Naive thymus-derived CD4-positive, alpha-beta T cell (primary cell): Measurements from ENCODE around the gene SPECC1. TPM values are rescaled to one million over a fixed set of nuclear protein-coding genes. Genes with fewer than 3 reads are reported as not detected.
"Not testable (repeated sequence)": the region's sequence is repeated elsewhere in the genome, so short reads cannot be mapped to it uniquely, and the experiment has no call there.

ENCODE experiments used
- ATAC-seq: fragments of 150-1000 bp; cut with Tn5 transposase; 2 replicates; pipeline ENCODE4 v1.10.0; 2021; ENCODE audit warnings: mild to moderate bottlenecking, moderate library complexity
- CTCF ChIA-PET: fragments of 350-600 bp; sonication (Branson Sonifier 250); formaldehyde crosslinking; loops from one replicate; lab custom pipeline; 2021; ENCODE audit warnings: antibody characterized with exemption; lab: Charles Lee
- POLR2A ChIA-PET: fragments of 350-600 bp; sonication (Branson Sonifier 250); formaldehyde crosslinking; loops from one replicate; lab custom pipeline; 2021; ENCODE audit warnings: antibody characterized with exemption, inconsistent platforms; lab: Charles Lee
- DNase-seq, 9 donors: peaks; one replicate each; pipeline versions ENCODE4 v3.0.0 to v3.0.0-alpha.2; 2020 to 2022; ENCODE audit warnings: mixed read lengths in 1 of 9
- H3K27ac ChIP-seq: one replicate; pipeline ENCODE4 v1.7.0; 2013; ENCODE audit warnings: mild to moderate bottlenecking, low read depth, low read length, moderate library complexity
- H3K27me3 ChIP-seq, 2 donors: one replicate each; pipeline ENCODE4 v1.7.0; 2013; ENCODE audit warnings: low read length in 2 of 2, mild to moderate bottlenecking in 2 of 2, moderate library complexity in 2 of 2; ENCODE audit not compliant: control insufficient read depth in 2 of 2, insufficient read depth in 2 of 2
- H3K36me3 ChIP-seq, 3 experiments: 1 replicate in 2 of 3; 2 replicates in 1 of 3; pipeline ENCODE4 v1.7.0; 2013; ENCODE audit warnings: low read length in 3 of 3, mild to moderate bottlenecking in 3 of 3, moderate library complexity in 1 of 3; ENCODE audit not compliant: insufficient read depth in 3 of 3, control insufficient read depth in 2 of 3
- H3K4me1 ChIP-seq, 2 donors: one replicate each; pipeline ENCODE4 v1.7.0; 2013; ENCODE audit warnings: low read length in 2 of 2, mild to moderate bottlenecking in 2 of 2, moderate library complexity in 1 of 2; ENCODE audit not compliant: control insufficient read depth in 2 of 2, insufficient read depth in 2 of 2
- H3K4me3 ChIP-seq: 2 replicates; pipeline ENCODE4 v1.7.0; 2013; ENCODE audit warnings: mild to moderate bottlenecking, low read length
- H3K9me3 ChIP-seq, 3 experiments: 1 replicate in 2 of 3; 2 replicates in 1 of 3; pipeline ENCODE4 v1.7.0; 2013; ENCODE audit warnings: low read length in 3 of 3; ENCODE audit not compliant: control insufficient read depth in 2 of 3
- H3K27ac Mint-ChIP-seq, 9 donors: one replicate each; pipeline ENCODE4 v1.8.0; 2020 to 2022; ENCODE audit warnings: mixed read lengths in 9 of 9, mild to moderate bottlenecking in 8 of 9, moderate library complexity in 5 of 9, inconsistent platforms in 2 of 9
- H3K27me3 Mint-ChIP-seq, 5 donors: one replicate each; pipeline ENCODE4 v1.8.0; 2021 to 2022; ENCODE audit warnings: mixed read lengths in 5 of 5, mild to moderate bottlenecking in 1 of 5
- H3K36me3 Mint-ChIP-seq, 5 donors: one replicate each; pipeline ENCODE4 v1.8.0; 2020 to 2022; ENCODE audit warnings: mixed read lengths in 5 of 5, mild to moderate bottlenecking in 3 of 5, inconsistent platforms in 1 of 5
- H3K4me1 Mint-ChIP-seq, 7 donors: one replicate each; pipeline ENCODE4 v1.8.0; 2020 to 2022; ENCODE audit warnings: mixed read lengths in 7 of 7, mild to moderate bottlenecking in 3 of 7, inconsistent platforms in 1 of 7
- H3K4me3 Mint-ChIP-seq, 10 donors: one replicate each; pipeline ENCODE4 v1.8.0; 2020 to 2022; ENCODE audit warnings: mild to moderate bottlenecking in 10 of 10, mixed read lengths in 10 of 10, moderate library complexity in 6 of 10, inconsistent platforms in 2 of 10
- H3K9me3 Mint-ChIP-seq, 11 donors: one replicate each; pipeline ENCODE4 v1.8.0; 2020 to 2022; ENCODE audit warnings: mixed read lengths in 11 of 11, mild to moderate bottlenecking in 4 of 11, inconsistent platforms in 1 of 11, moderate library complexity in 1 of 11
- intact Hi-C, 2 donors: fragments of 100-400 bp; cut with micrococcal nuclease; formaldehyde crosslinking; loops; one replicate each; pipeline ENCODE4 v1.15.1; 2023
- polyA plus RNA-seq, 2 donors: library from polyadenylated mRNA; unstranded; fragments of 300-500 nt; fragmentation: Illumina TruSeq; gene quantifications; one replicate each; pipeline ENCODE4 v1.2.3, GENCODE V29; 2021
- total RNA-seq, 6 experiments: library from RNA in 5 of 6; stranded (reverse) in 5 of 6; gene quantifications; 1 replicate in 5 of 6; 2 replicates in 1 of 6; pipeline ENCODE4 v1.2.3 and lab custom pipeline; 2021 to 2026

The SPECC1 gene
- total and polyA plus RNA-seq, 7 experiments from 2014 or later = 1.2 to 37.5 (median 4.7) TPM

DNA sequence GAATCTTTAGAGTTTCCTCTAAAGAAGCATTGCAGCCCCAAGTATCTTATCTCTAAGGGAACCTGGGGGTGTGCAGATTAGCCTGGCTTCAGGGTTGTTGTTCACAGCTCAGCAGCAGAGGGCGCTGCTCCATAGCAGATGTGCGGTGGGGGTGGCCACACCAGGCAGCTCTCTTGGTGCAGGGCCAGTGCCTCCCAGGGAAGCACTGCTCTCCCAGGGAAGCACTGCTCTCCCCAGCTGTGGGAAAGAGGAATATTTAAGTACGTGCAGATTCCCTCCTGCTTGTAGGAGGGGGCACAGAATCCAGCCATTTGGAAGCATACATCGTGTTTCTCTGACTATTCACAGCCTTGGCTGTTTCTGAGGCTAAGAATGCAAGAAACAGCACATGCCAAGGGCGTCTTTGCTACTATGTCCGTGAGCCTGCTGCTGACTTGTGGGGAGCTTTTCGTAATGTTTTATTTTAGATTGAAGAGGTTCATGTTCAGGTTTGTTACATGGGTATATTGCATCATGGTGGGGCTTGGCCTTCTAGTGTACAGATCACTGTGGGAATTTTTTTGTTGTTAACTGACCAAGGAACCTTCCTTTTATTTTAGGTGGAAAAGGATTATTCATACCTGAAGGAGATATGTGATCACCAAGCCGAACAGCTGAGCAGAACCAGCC, 217.8 kb downstream of the SPECC1 start:
- DNase-seq (peak; percentile 68 to 87 (median 79)), ATAC-seq (peak; percentile 100)
- H3K27me3 ChIP-seq = no peaks in the 10 kb centered on the region
- Mint-ChIP-seq H3K36me3 (peaks cover 0 to 3% (median 0%) of the 10 kb centered on the region in 5 donors), H3K9me3 (no peaks in the 10 kb centered on the region), H3K4me3 (peak overlapping the region in 6 of 10 donors; percentile 3 to 61 (median 29)), H3K27me3 (peaks cover 0 to 6% (median 0%) of the 10 kb centered on the region in 5 donors), H3K4me1 (peaks cover 19 to 49% (median 35%) of the 10 kb centered on the region in 7 donors), H3K27ac (peak overlapping the region in 5 of 9 donors; percentile 2 to 81 (median 50))
- no peak overlapping the region for H3K4me3 ChIP-seq
- H3K36me3 ChIP-seq = no peaks in the 10 kb centered on the region
- H3K4me1 ChIP-seq = peaks cover 0 to 9% of the 10 kb centered on the region in 2 donors
- H3K27ac ChIP-seq = no peak overlapping the region
- CTCF ChIA-PET = interaction anchor here (0.6 to 4.6 kb wide), 32 partner anchors 8 to 434 kb away, joined by 3 to 49 read pairs (median 4); no protein-coding TSS in a partner anchor
- no peaks in the 10 kb centered on the region for H3K9me3 ChIP-seq
- intact Hi-C loops = loop anchor here (1.0 to 10.0 kb wide), 5 partner anchors 7 to 234 kb away; partner anchors contain the start of gene SPECC1 (in 1 of the 2)
- POLR2A ChIA-PET = interaction anchor here (0.8 to 2.0 kb wide), 4 partner anchors 16 to 94 kb away, joined by 3 to 5 read pairs (median 4); no protein-coding TSS in a partner anchor

GRCh38 chr17:20227720-20228370, 218.7 kb downstream of the SPECC1 start:
- not testable (repeated sequence) for H3K9me3 ChIP-seq, H3K4me3 Mint-ChIP-seq, H3K27me3 ChIP-seq, H3K9me3 Mint-ChIP-seq, H3K4me3 ChIP-seq, H3K27ac ChIP-seq, H3K36me3 Mint-ChIP-seq, H3K27me3 Mint-ChIP-seq, H3K36me3 ChIP-seq, DNase-seq, H3K4me1 ChIP-seq, ATAC-seq
- Mint-ChIP-seq H3K4me1 (peaks cover 21 to 58% (median 43%) of the 10 kb centered on the region in 7 donors), H3K27ac (peak overlapping the region in 4 of 9 donors; percentile 17 to 81 (median 60))
- CTCF ChIA-PET = interaction anchor here (0.6 to 4.6 kb wide), 25 partner anchors 7 to 435 kb away, joined by 3 to 49 read pairs (median 4); no protein-coding TSS in a partner anchor
- intact Hi-C loops = loop anchor here (2.0 to 10.0 kb wide), 2 partner anchors 223 to 235 kb away; partner anchors contain the start of gene SPECC1 (in 1 of the 2)
- POLR2A ChIA-PET = interaction anchor here (0.8 to 2.0 kb wide), 5 partner anchors 15 to 93 kb away, joined by 3 to 5 read pairs (median 5); no protein-coding TSS in a partner anchor

- H3K27me3 ChIP-seq = no peaks in the 10 kb centered on the region
- DNase-seq = no peak
- Mint-ChIP-seq H3K27ac (peak overlapping the region in 4 of 9 donors; percentile 1 to 81 (median 38)), H3K9me3 (no peaks in the 10 kb centered on the region), H3K36me3 (peaks cover 0 to 3% (median 0%) of the 10 kb centered on the region in 5 donors), H3K4me1 (peaks cover 24 to 64% (median 47%) of the 10 kb centered on the region in 7 donors), H3K4me3 (no peak overlapping the region), H3K27me3 (no peaks in the 10 kb centered on the region)
- peaks cover 0 to 9% of the 10 kb centered on the region in 2 donors for H3K4me1 ChIP-seq
- intact Hi-C loops = loop anchor here in 1 of 2 donors (10.0 kb wide), 1 partner anchor 224 kb away; the partner anchor contains the start of gene SPECC1
- no peak overlapping the region for H3K4me3 ChIP-seq
- H3K36me3 ChIP-seq = no peaks in the 10 kb centered on the region
- H3K27ac ChIP-seq = no peak overlapping the region
- ChIA-PET POLR2A (interaction anchor here (0.8 to 1.2 kb wide), 2 partner anchors 43 to 46 kb away, joined by 3 to 5 read pairs; no protein-coding TSS in a partner anchor), CTCF (interaction anchor here (0.6 to 4.6 kb wide), 10 partner anchors 9 to 108 kb away, joined by 3 to 49 read pairs (median 14); no protein-coding TSS in a partner anchor)
- ATAC-seq = no peak
- H3K9me3 ChIP-seq = no peaks in the 10 kb centered on the region
Observed at GRCh38 chr17:20228410-20228809, 219.3 kb downstream of the SPECC1 start.

DNA sequence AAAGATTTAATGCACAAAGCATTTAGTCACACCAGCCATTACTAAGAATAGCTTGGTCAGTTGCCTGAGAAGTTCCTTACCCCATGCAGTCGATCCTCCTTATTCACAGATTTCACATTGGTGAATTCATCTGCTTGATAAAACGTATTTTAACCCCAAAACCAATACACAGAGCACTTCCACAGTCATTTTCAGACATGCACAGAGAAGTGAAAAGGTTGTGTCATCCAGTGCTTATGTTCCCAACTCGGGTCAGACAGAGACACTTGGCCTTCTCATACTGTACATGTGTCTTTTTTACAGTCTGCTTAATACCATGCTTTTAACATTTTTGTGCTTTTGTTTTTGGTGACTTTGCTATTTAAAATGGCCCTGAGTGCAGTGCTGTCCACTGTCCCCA, 219.7 kb downstream of the SPECC1 start:
- H3K4me3 ChIP-seq = no peak overlapping the region
- DNase-seq (no peak), ATAC-seq (no peak)
- Mint-ChIP-seq H3K36me3 (peaks cover 0 to under 1% (median 0%) of the 10 kb centered on the region in 5 donors), H3K27me3 (no peaks in the 10 kb centered on the region), H3K27ac (peak overlapping the region in 2 of 9 donors; percentile 33 to 81), H3K4me3 (no peak overlapping the region), H3K4me1 (peaks cover 27 to 68% (median 52%) of the 10 kb centered on the region in 7 donors), H3K9me3 (no peaks in the 10 kb centered on the region)
- H3K4me1 ChIP-seq = peaks cover 0 to 13% of the 10 kb centered on the region in 2 donors
- H3K9me3 ChIP-seq = no peaks in the 10 kb centered on the region
- no peaks in the 10 kb centered on the region for H3K36me3 ChIP-seq
- no peaks in the 10 kb centered on the region for H3K27me3 ChIP-seq
- intact Hi-C loops = loop anchor here in 1 of 2 donors (10.0 kb wide), 1 partner anchor 224 kb away; the partner anchor contains the start of gene SPECC1
- ChIA-PET CTCF (interaction anchor here (0.6 to 4.6 kb wide), 5 partner anchors 9 to 88 kb away, joined by 3 to 49 read pairs (median 21); no protein-coding TSS in a partner anchor), POLR2A (interaction anchor here (0.8 to 1.2 kb wide), 2 partner anchors 42 to 45 kb away, joined by 3 to 5 read pairs; no protein-coding TSS in a partner anchor)
- H3K27ac ChIP-seq = no peak overlapping the region

GRCh38 chr17:20230924-20231323, 221.8 kb downstream of the SPECC1 start:
- H3K27me3 Mint-ChIP-seq = no peaks in the 10 kb centered on the region
- peaks cover 41 to 89% (median 73%) of the 10 kb centered on the region in 7 donors for H3K4me1 Mint-ChIP-seq
- H3K36me3 Mint-ChIP-seq = peaks cover 0 to 8% (median 0%) of the 10 kb centered on the region in 5 donors
- ChIA-PET CTCF (interaction anchor here (0.8 to 1.3 kb wide), 2 partner anchors 35 to 43 kb away, joined by 3 to 4 read pairs; no protein-coding TSS in a partner anchor), POLR2A (no interaction called here)
- H3K4me3 Mint-ChIP-seq = no peak overlapping the region
- H3K4me1 ChIP-seq = peaks cover 4 to 32% of the 10 kb centered on the region in 2 donors
- H3K36me3 ChIP-seq = no peaks in the 10 kb centered on the region
- peaks cover 0 to 5% (median 0%) of the 10 kb centered on the region in 11 donors for H3K9me3 Mint-ChIP-seq
- no peaks in the 10 kb centered on the region for H3K9me3 ChIP-seq
- H3K27ac ChIP-seq = no peak overlapping the region
- ATAC-seq (no peak), DNase-seq (no peak)
- H3K27me3 ChIP-seq = no peaks in the 10 kb centered on the region
- H3K27ac Mint-ChIP-seq = peak overlapping the region in 1 of 9 donors; percentile 46
- intact Hi-C loops = loop anchor here in 1 of 2 donors (5.0 kb wide), 1 partner anchor 46 kb away; no protein-coding TSS in a partner anchor
- no peak overlapping the region for H3K4me3 ChIP-seq
